Activated CD8-positive, alpha-beta T cell treated with anti-CD3 and anti-CD28 coated beads for 36 hours (primary cell): Measurements from ENCODE around the gene CFAP57. TPM values are rescaled to one million over a fixed set of nuclear protein-coding genes. Genes with fewer than 3 reads are reported as not detected.

Experiments used
- ATAC-seq: fragments of 200-7000 bp; cut with Tn5 transposase; one replicate; pipeline ENCODE4 v1.10.0; 2021; ENCODE audit warnings: mild to moderate bottlenecking, moderate library complexity
- CTCF ChIA-PET: fragments of 350-600 bp; sonication (Branson Sonifier 250); formaldehyde crosslinking; loops from one replicate; lab custom pipeline; 2021; ENCODE audit warnings: antibody characterized with exemption; lab: Charles Lee
- POLR2A ChIA-PET: fragments of 350-600 bp; sonication (Branson Sonifier 250); formaldehyde crosslinking; loops from one replicate; lab custom pipeline; 2021; ENCODE audit warnings: antibody characterized with exemption; lab: Charles Lee
- DNase-seq: peaks from one replicate; pipeline ENCODE4 v3.0.0-alpha.2; 2020
- H3K27ac Mint-ChIP-seq: one replicate; pipeline ENCODE4 v1.8.0; 2021; ENCODE audit warnings: mild to moderate bottlenecking, mixed read lengths
- H3K27me3 Mint-ChIP-seq: one replicate; pipeline ENCODE4 v1.8.0; 2021; ENCODE audit warnings: mixed read lengths
- H3K36me3 Mint-ChIP-seq: one replicate; pipeline ENCODE4 v1.8.0; 2021; ENCODE audit warnings: low read depth, mixed read lengths
- H3K4me1 Mint-ChIP-seq: one replicate; pipeline ENCODE4 v1.8.0; 2021; ENCODE audit warnings: low read depth, mixed read lengths
- H3K4me3 Mint-ChIP-seq: one replicate; pipeline ENCODE4 v1.8.0; 2021; ENCODE audit warnings: mild to moderate bottlenecking, moderate library complexity, mixed read lengths
- H3K9me3 Mint-ChIP-seq: one replicate; pipeline ENCODE4 v1.8.0; 2021; ENCODE audit warnings: mixed read lengths
- CTCF ChIP-seq: fragments of 200-600 bp; IDR thresholded peaks from one replicate; pipeline ENCODE4 v1.8.0; 2022; ENCODE audit warnings: antibody characterized with exemption, mild to moderate bottlenecking
- intact Hi-C: fragments of 100-400 bp; cut with micrococcal nuclease; formaldehyde crosslinking; loops from one replicate; pipeline ENCODE4 v1.10.0; 2022
- total RNA-seq, 2 experiments: library from RNA; stranded (reverse); gene quantifications; one replicate each; pipeline ENCODE4 v1.2.3, GENCODE V29; 2021

The CFAP57 gene
- under 1 TPM; 0.18 to 0.23 TPM for total RNA-seq

- Mint-ChIP-seq H3K36me3 (peaks cover 49% of the 10 kb centered on the region), H3K9me3 (no peaks in the 10 kb centered on the region), H3K27me3 (peaks cover 19% of the 10 kb centered on the region), H3K4me3 (peak within 1 kb of the TSS; percentile 96), H3K27ac (peak within 1 kb of the TSS; percentile 93), H3K4me1 (peaks cover 35% of the 10 kb centered on the region)
- DNase-seq (peak; percentile 95), ATAC-seq (peak; percentile 88)
- no peak for TF ChIP-seq CTCF
- intact Hi-C loops = no loop called here
- ChIA-PET POLR2A (interaction anchor here (0.7 to 1.5 kb wide), 6 partner anchors 7 to 405 kb away, joined by 3 to 6 read pairs (median 3); partner anchors contain the start of genes C1orf50, HYI, P3H1 and ZNF691), CTCF (interaction anchor here (1.6 to 2.0 kb wide), 2 partner anchors 98 to 249 kb away, joined by 4 to 5 read pairs; no protein-coding TSS in a partner anchor)
These were observed at the start of gene CFAP57, which contains the start of gene EBNA1BP2 for GRCh38 chr1:43171876-43172526. Gene CFAP57, plus strand, starts transcription at chr1:43172330. Its CDS starts 424 bp downstream, at chr1:43172754. Gene EBNA1BP2, minus strand, starts transcription at chr1:43172290. Its CDS starts 172 bp downstream, at chr1:43172118.

- Mint-ChIP-seq H3K27me3 (peaks cover 19% of the 10 kb centered on the region), H3K27ac (no peak overlapping the region), H3K36me3 (no peaks in the 10 kb centered on the region), H3K4me1 (no peaks in the 10 kb centered on the region), H3K4me3 (no peak overlapping the region), H3K9me3 (no peaks in the 10 kb centered on the region)
- intact Hi-C loops = no loop called here
- no peak for ATAC-seq
- POLR2A ChIA-PET = no interaction called here
- CTCF ChIA-PET = no interaction called here
- no peak for TF ChIP-seq CTCF
- DNase-seq = no peak
These were observed 49.1 kb upstream of the CFAP57 start for GRCh38 chr1:43123031-43123430.

- no peak for DNase-seq
- Mint-ChIP-seq H3K4me3 (no peak overlapping the region), H3K4me1 (no peaks in the 10 kb centered on the region), H3K36me3 (no peaks in the 10 kb centered on the region), H3K9me3 (no peaks in the 10 kb centered on the region), H3K27ac (no peak overlapping the region), H3K27me3 (peaks cover 25% of the 10 kb centered on the region)
- no peak for TF ChIP-seq CTCF
- ChIA-PET CTCF (no interaction called here), POLR2A (no interaction called here)
- ATAC-seq = no peak
- intact Hi-C loops = no loop called here
These were observed 43.3 kb upstream of the CFAP57 start for GRCh38 chr1:43128816-43129215.

GRCh38 chr1:43129426-43129825, 42.7 kb upstream of the CFAP57 start:
- H3K4me1 Mint-ChIP-seq = no peaks in the 10 kb centered on the region
- POLR2A ChIA-PET = no interaction called here
- no peak for TF ChIP-seq CTCF
- ATAC-seq (no peak), DNase-seq (no peak)
- H3K9me3 Mint-ChIP-seq = no peaks in the 10 kb centered on the region
- no peak overlapping the region for H3K4me3 Mint-ChIP-seq
- no peaks in the 10 kb centered on the region for H3K36me3 Mint-ChIP-seq
- intact Hi-C loops = no loop called here
- no peak overlapping the region for H3K27ac Mint-ChIP-seq
- CTCF ChIA-PET = no interaction called here
- H3K27me3 Mint-ChIP-seq = peaks cover 28% of the 10 kb centered on the region

- H3K4me1 Mint-ChIP-seq = no peaks in the 10 kb centered on the region
- H3K27me3 Mint-ChIP-seq = peaks cover 31% of the 10 kb centered on the region
- no peak for ATAC-seq
- H3K4me3 Mint-ChIP-seq = no peak overlapping the region
- no peak for DNase-seq
- POLR2A ChIA-PET = no interaction called here
- CTCF ChIA-PET = interaction anchor here (0.7 kb wide), 1 partner anchor 202 kb away, joined by 3 read pairs; no protein-coding TSS in a partner anchor
- TF ChIP-seq CTCF = no peak
- intact Hi-C loops = no loop called here
- H3K27ac Mint-ChIP-seq = no peak overlapping the region
- no peaks in the 10 kb centered on the region for H3K9me3 Mint-ChIP-seq
- H3K36me3 Mint-ChIP-seq = no peaks in the 10 kb centered on the region
These were observed 38.1 kb upstream of the CFAP57 start for GRCh38 chr1:43134068-43134467.
